ENCODE results near the gene CEP55.
"Not testable (repeated sequence)": the region's sequence is repeated elsewhere in the genome, so short reads cannot be mapped to it uniquely, and the experiment has no call there.

Gene CEP55

GRCh38 chr10:93515071-93516005 lies 18.9 kb downstream of the CEP55 start:
- DNase-seq = no peak

- no peak for DNase-seq
Observed at GRCh38 chr10:93516006-93516380, 19.6 kb downstream of the CEP55 start.

GRCh38 chr10:93518531-93518930 lies 22.1 kb downstream of the CEP55 start:
- no peak for DNase-seq

DNA sequence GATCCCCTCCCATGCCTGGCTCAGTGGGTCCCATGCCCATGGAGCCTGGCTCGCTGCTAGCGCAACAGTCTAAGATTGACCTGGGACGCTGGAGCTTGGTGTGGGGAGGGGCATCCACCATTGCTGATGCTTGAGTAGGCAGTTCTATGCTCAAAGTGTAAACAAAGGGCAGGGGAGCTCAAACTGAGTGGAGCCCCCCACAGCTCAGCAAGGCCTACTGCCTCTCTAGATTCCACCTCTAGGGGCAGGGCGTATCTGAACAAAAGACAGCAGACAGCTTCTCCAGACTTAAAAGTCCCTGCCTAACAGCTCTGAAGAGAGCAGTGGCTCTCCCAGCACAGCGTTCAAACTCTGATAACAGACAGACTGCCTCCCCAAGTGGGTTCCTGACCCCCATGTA lies 38.9 kb downstream of the CEP55 start:
- DNase-seq = no peak

- not testable (repeated sequence) for DNase-seq
Observed at GRCh38 chr10:93540871-93541270, 44.5 kb downstream of the CEP55 start.

- peak; percentile 1 for DNase-seq
Observed at GRCh38 chr10:93541402-93542357, 45.3 kb downstream of the CEP55 start.

DNA sequence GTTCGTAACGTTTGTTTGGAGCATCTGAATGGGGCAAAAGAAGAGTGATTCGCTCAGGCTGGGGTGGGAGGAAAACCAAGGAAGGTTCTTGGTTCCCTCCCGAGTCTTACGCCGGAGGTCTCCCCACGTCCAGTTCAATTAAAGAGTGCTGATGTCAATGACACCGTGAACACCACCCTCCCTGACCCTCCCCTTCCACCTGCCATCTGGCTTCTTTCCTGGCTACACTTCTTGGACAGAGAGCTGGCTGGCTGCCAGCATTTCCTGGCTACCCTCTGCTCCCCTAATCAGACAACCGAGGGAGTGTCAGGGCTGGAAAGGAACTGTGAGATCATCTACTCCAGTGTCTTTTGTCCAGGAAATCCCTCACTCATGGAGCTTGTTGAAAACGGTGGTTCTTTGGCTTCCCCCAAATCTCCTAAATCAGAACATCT lies 46.0 kb downstream of the CEP55 start:
- peak; percentile 37 for DNase-seq

GRCh38 chr10:93546995-93547394 lies 50.6 kb downstream of the CEP55 start:
- not testable (repeated sequence) for DNase-seq

DNA sequence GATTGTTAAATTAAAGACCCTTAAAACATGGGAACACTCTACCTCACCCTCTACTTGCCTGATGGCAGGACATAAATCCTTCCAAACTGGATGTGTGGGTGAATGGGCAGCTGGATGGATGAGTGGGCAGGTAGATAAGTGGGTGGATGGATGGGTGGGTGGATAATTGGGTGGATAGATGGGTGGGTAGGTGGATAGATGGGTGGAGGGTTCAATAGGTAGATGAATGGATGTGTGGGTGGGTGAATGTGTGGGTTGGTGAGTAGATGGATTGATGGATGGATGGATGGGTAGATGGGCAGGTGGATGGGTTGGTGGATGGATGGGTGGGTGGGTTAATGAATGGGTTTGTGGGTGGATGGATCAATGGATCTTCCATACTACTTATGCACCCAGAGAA lies 51.1 kb downstream of the CEP55 start:
- no peak for DNase-seq

DNA sequence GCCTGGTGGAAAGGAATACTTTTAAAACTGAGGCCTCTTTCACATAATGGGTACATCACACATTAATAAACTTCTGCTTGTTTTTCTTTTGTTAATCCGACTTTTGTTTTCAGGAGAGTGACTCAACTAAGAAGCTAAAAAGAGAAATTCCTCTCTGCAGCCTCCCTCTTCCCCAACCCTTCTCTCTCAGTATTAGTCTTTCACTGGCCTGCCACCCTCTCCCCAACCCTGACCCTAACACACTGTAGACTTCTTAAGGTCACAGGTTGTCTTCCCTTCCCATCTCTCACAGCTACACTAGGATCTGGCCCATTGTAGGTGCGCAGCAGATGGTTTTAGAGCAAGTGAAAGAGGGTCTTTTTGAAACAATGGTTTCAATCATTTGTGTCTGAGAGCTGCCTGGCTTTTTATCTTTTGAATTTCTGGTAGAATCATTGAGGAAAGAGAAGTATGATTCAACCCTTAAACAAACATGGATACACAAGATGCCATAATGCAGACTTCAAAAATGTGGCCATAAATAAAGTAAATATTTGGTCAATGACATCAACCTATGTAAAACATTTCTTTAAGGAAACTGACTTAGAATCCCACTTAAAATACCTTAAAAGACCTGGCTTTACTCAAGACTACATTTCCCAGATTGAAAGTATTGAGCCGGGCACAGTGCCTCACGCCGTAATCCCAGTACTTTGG lies 52.1 kb downstream of the CEP55 start:
- DNase-seq = no peak

- DNase-seq = no peak
Observed at GRCh38 chr10:93550606-93551005, 54.2 kb downstream of the CEP55 start.

DNA sequence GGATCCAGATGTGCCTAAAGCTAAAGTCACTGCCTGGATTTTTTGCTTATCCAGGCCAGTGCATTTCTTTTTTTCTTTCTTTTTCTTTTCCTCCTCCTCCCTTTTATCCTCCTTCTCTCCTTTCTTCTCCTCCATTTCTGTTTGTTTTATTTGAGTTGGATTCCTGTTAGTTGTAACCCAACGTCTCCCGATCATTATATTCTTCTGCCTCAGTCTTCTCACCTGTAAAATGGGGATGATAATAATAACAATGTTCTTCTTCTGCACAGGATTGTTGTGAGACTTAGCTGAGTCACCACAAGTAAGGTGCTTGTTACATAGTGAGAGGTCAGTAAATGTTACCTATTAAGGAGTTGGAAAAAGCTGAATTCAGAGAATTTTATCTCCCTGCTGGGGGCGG lies 56.4 kb downstream of the CEP55 start:
- no peak for DNase-seq

DNA sequence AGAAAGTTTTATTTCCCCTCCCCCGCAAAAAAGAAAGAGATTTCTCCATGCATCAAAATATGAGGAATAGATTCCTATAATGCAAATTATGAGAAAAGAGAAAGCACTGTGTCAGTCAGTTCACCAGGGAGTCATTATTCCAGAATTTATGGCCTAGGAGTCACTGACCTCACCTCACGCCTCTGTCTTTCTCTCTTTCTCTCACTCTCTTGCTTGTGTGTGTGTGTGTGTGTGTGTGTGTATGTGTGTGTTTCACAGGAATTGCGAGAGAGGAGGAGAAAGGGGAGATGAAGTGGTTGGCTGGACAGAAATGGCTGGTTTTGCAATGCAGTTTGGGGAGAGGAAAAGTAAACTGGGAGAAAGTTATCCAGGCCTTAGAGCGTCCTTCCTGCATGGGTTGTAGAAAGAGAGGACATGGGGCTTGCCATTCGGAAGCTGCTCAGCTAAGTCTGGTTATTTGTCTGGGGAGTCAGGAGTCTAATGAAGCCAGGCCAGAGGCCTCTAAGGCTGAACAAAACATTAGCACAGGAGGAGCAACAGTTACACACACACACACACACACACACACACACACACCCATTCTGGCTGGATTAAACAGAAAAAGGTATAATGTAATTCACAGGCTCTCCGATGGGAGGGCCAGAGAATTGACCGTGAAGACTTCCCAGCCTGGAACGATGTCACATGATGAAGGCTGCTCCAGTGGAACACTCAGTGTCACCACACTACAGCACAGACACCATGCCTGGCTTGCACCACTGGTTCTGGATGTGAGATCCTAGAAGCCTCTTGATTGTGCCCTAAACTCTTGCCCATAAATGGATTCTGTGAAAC lies 57.3 kb downstream of the CEP55 start:
- no peak for DNase-seq

DNA sequence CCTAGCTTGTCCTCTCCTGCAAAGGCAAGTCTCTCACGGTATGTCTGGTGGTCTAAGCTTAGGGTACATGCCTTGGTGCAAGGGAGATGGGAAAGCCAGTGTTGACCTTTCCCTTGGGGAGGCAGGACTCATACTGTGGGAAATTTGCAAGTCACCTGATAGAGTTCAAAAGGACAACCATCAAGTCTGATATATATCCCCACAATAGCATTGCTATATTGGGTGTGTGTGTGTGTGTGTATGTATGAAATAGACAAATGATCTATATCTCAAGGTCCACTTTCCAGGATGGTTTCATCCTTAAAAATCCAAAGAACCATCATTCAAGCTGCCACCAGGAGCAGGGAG lies 57.9 kb downstream of the CEP55 start:
- DNase-seq = no peak

DNA sequence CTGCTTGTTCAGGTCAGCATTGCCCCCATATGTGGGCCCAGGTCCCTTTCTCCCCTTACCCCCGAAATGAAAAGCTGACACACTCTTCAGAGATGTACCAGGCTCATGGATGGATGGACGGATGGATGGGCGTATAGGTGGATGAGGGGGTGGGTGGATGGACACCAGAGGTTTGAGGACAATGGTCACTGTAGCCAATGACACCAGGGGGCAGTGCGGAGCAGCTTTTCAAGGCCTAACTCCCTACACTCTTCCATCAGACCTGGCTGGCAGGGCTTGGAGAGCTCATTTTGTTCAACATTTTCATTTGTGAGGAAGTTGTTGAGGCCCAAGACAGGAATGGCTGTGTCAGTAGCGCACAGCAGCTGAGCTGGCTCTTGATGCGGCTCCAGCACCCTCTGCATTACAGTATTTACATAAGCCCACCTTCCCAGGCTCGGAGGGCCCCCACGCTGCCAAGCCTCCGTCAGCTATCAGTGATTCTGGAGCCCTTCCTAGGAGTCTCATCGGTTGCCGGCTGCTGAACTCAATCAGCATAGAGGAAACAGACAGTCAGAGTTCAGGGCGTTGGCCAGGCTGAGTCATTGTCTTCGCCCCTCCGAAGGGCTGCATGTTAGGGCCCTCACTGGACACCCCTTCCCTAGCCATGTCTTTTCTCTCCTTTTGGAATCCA lies 58.5 kb downstream of the CEP55 start:
- peak; percentile 22 for DNase-seq

- DNase-seq = no peak
Observed at GRCh38 chr10:93559490-93559889, 63.1 kb downstream of the CEP55 start.

- DNase-seq = no peak
Observed at GRCh38 chr10:93560541-93560940, 64.1 kb downstream of the CEP55 start.

- DNase-seq = no peak
Observed at GRCh38 chr10:93565446-93565845, 69.0 kb downstream of the CEP55 start.

DNA sequence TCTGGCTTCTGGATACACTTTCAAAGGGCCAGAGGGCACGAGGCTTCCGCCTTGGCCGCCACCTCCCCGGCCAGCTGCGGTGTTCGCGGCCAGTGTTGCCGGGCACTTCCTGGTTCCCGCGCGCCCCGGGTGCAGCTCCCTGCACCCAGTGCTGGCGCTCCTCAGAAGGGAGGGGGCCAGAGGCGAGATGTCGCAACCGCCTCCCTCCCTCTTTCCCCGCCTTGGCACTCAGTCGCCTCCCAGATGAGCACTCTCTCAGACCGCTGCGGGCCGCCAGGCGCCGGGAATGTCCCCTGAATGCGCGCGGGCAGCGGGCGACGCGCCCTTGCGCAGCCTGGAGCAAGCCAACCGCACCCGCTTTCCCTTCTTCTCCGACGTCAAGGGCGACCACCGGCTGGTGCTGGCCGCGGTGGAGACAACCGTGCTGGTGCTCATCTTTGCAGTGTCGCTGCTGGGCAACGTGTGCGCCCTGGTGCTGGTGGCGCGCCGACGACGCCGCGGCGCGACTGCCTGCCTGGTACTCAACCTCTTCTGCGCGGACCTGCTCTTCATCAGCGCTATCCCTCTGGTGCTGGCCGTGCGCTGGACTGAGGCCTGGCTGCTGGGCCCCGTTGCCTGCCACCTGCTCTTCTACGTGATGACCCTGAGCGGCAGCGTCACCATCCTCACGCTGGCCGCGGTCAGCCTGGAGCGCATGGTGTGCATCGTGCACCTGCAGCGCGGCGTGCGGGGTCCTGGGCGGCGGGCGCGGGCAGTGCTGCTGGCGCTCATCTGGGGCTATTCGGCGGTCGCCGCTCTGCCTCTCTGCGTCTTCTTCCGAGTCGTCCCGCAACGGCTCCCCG lies 70.2 kb downstream of the CEP55 start, which contains the start of gene FFAR4:
Gene FFAR4 (plus strand): TSS at position 231 of the 842 bp plus-strand sequence. CDS start 56 bp downstream, at position 287.
- DNase-seq = peak; percentile 34

All from NCI-H2029 (cell line).